IMR-90 (cell line): ENCODE data around the gene ABCC8. TPM values are rescaled to one million over a fixed set of nuclear protein-coding genes. Genes with fewer than 3 reads are reported as not detected.

Experiments used
- ATAC-seq: fragments of 200-7000 bp; cut with Tn5 transposase; 2 replicates; pipeline ENCODE4 v1.9.1; 2020; ENCODE audit warnings: low read depth, mild to moderate bottlenecking, moderate library complexity
- BruUV-seq: library from RNA; stranded (reverse); fragments of 400-500 nt; replicated peaks from 2 replicates; lab custom pipeline; 2021; lab: Mats Ljungman, UMichigan
- CTCF ChIA-PET: fragments of 300-600 bp; formaldehyde crosslinking; extraction: SDS; loops from one replicate; lab custom pipeline; 2021; ENCODE audit warnings: antibody characterized with exemption; lab: Yijun Ruan, JAX
- POLR2A ChIA-PET: fragments of 300-600 bp; sonication (Branson Sonifier 250); formaldehyde crosslinking; loops from one replicate; lab custom pipeline; 2022; ENCODE audit warnings: antibody characterized with exemption; ENCODE audit not compliant: unreplicated experiment; lab: Charles Lee
- DNase-seq: peaks from one replicate; pipeline ENCODE4 v3.0.0; 2013
- H2AFZ ChIP-seq: replicated peaks from 2 replicates; pipeline ENCODE3; 2013; ENCODE audit warnings: low read length, mild to moderate bottlenecking; ENCODE audit not compliant: poor library complexity
- H2AK5ac ChIP-seq: 2 replicates; pipeline ENCODE4 v1.6.1; 2013; ENCODE audit warnings: low read depth, low read length, inconsistent platforms
- H2AK9ac ChIP-seq: replicated peaks from 2 replicates; pipeline ENCODE3; 2013; ENCODE audit warnings: mild to moderate bottlenecking, low read depth, low read length, moderate library complexity; ENCODE audit not compliant: poor library complexity
- H2BK120ac ChIP-seq: 2 replicates; pipeline ENCODE4 v1.6.1; 2013; ENCODE audit warnings: low read depth, low read length, inconsistent platforms
- H2BK15ac ChIP-seq: 3 replicates; pipeline ENCODE4 v1.6.1; 2013; ENCODE audit warnings: low read depth, low read length, inconsistent platforms
- H2BK20ac ChIP-seq: 2 replicates; pipeline ENCODE4 v1.6.1; 2013; ENCODE audit warnings: low read depth, mild to moderate bottlenecking, inconsistent platforms, low read length, moderate library complexity
- H2BK5ac ChIP-seq: 2 replicates; pipeline ENCODE4 v1.6.1; 2013; ENCODE audit warnings: mild to moderate bottlenecking, low read depth, low read length, inconsistent platforms; ENCODE audit not compliant: poor library complexity, severe bottlenecking
- H3K14ac ChIP-seq: replicated peaks from 2 replicates; pipeline ENCODE4 v1.6.1; 2013; ENCODE audit warnings: low read depth, low read length, inconsistent platforms
- H3K18ac ChIP-seq: 2 replicates; pipeline ENCODE4 v1.6.1; 2013; ENCODE audit warnings: low read depth, low read length, control low read depth
- H3K23ac ChIP-seq: 2 replicates; pipeline ENCODE4 v1.6.1; 2013; ENCODE audit warnings: low read depth, low read length, inconsistent platforms
- H3K27ac ChIP-seq: 2 replicates; pipeline ENCODE4 v1.5.1; 2013; ENCODE audit warnings: mild to moderate bottlenecking, control low read depth, low read length; ENCODE audit not compliant: insufficient read depth
- H3K27me3 ChIP-seq: 2 replicates; pipeline ENCODE4 v1.6.1; 2013; ENCODE audit warnings: low read length; ENCODE audit not compliant: control insufficient read depth, insufficient read depth
- H3K36me3 ChIP-seq: 2 replicates; pipeline ENCODE4 v1.6.1; 2013; ENCODE audit warnings: low read length, mixed read lengths; ENCODE audit not compliant: control insufficient read depth, insufficient read depth
- H3K4ac ChIP-seq: 2 replicates; pipeline ENCODE4 v1.6.1; 2013; ENCODE audit warnings: low read depth, low read length, inconsistent platforms
- H3K4me1 ChIP-seq: 2 replicates; pipeline ENCODE4 v1.6.1; 2013; ENCODE audit warnings: low read length, mixed read lengths; ENCODE audit not compliant: control insufficient read depth, insufficient read depth
- H3K4me2 ChIP-seq: 2 replicates; pipeline ENCODE4 v1.6.1; 2013; ENCODE audit warnings: low read depth, mild to moderate bottlenecking, control low read depth, low read length, moderate library complexity
- H3K4me3 ChIP-seq: 2 replicates; pipeline ENCODE4 v1.5.1; 2013; ENCODE audit warnings: low read depth, mild to moderate bottlenecking, control low read depth, low read length, moderate library complexity; ENCODE audit not compliant: insufficient read depth
- H3K56ac ChIP-seq: 2 replicates; pipeline ENCODE4 v1.6.1; 2013; ENCODE audit warnings: low read length, inconsistent platforms; ENCODE audit not compliant: insufficient read depth; ENCODE audit errors: extremely low read depth
- H3K79me1 ChIP-seq, 2 experiments: 2 replicates each; pipeline ENCODE4 v1.6.1; 2013; ENCODE audit warnings: low read length in 2 of 2, inconsistent platforms in 1 of 2, low read depth in 1 of 2
- H3K9ac ChIP-seq: 2 replicates; pipeline ENCODE4 v1.6.1; 2013; ENCODE audit warnings: low read depth, low read length, control low read depth
- H3K9me1 ChIP-seq: 2 replicates; pipeline ENCODE4 v1.6.1; 2013; ENCODE audit warnings: low read length, inconsistent platforms; ENCODE audit not compliant: insufficient read depth
- H3K9me3 ChIP-seq: 2 replicates; pipeline ENCODE4 v1.6.1; 2013; ENCODE audit warnings: low read length; ENCODE audit not compliant: control insufficient read depth, insufficient read depth
- H4K20me1 ChIP-seq: 2 replicates; pipeline ENCODE4 v1.6.1; 2013; ENCODE audit warnings: low read length, inconsistent platforms; ENCODE audit not compliant: insufficient read depth
- H4K5ac ChIP-seq: 2 replicates; pipeline ENCODE4 v1.6.1; 2013; ENCODE audit warnings: mild to moderate bottlenecking, low read depth, low read length, control low read depth
- H4K8ac ChIP-seq, 2 experiments: 2 replicates each; pipeline ENCODE4 v1.6.1; 2013; ENCODE audit warnings: low read depth in 2 of 2, low read length in 2 of 2, control low read depth in 1 of 2, inconsistent platforms in 1 of 2
- H4K91ac ChIP-seq: 2 replicates; pipeline ENCODE4 v1.6.1; 2013; ENCODE audit warnings: low read depth, low read length, inconsistent platforms; ENCODE audit not compliant: insufficient read depth
- BHLHE40 ChIP-seq: fragments of 150-350 bp; IDR thresholded peaks from 2 replicates; pipeline ENCODE4 v1.6.1; 2016; ENCODE audit warnings: mild to moderate bottlenecking, low read depth, low read length
- CEBPB ChIP-seq: IDR thresholded peaks from 2 replicates; pipeline ENCODE4 v1.6.1; 2012; ENCODE audit warnings: low read depth, low read length, improper control_type of control experiment
- CTCF ChIP-seq: conservative IDR thresholded peaks from 2 replicates; pipeline ENCODE4 v1.5.1; 2012; ENCODE audit warnings: mild to moderate bottlenecking, low read depth, low read length, improper control_type of control experiment
- FOS ChIP-seq: fragments of 150-350 bp; IDR thresholded peaks from 2 replicates; pipeline ENCODE4 v1.6.1; 2016; ENCODE audit warnings: low read depth, low read length
- SMC3 ChIP-seq: fragments of 150-350 bp; IDR thresholded peaks from 2 replicates; pipeline ENCODE4 v1.6.1; 2016; ENCODE audit warnings: low read depth, mild to moderate bottlenecking, antibody characterized with exemption, low read length, moderate library complexity
- USF2 ChIP-seq: fragments of 150-350 bp; IDR thresholded peaks from 2 replicates; pipeline ENCODE4 v1.6.1; 2017; ENCODE audit warnings: mild to moderate bottlenecking, antibody characterized with exemption, low read length, low read depth
- WGBS, 2 experiments: methylation state at CpG; one replicate each; pipeline versions ENCODE4 v1.1.5 to v1.1.7; 2013; ENCODE audit warnings: missing lambda C conversion rate in 2 of 2; ENCODE audit not compliant: insufficient read length in 1 of 2; ENCODE audit errors: extremely low coverage in 2 of 2; 5-methylcytosine and 5-hydroxymethylcytosine counted together
- dilution Hi-C: fragments of 300-500 bp; cut with HindIII; formaldehyde crosslinking; loops from one replicate; pipeline ENCODE4 v1.14.3; 2018; ENCODE audit warnings: low sequenced_read_pairs; ENCODE audit not compliant: unreplicated experiment
- in situ Hi-C: fragments of 300-500 bp; cut with MboI; formaldehyde crosslinking; loops from 3 replicates; pipeline ENCODE4 v1.14.3; 2019; ENCODE audit warnings: low sequenced_read_pairs, inconsistent platforms, mixed read lengths
- intact Hi-C: fragments of 100-400 bp; cut with micrococcal nuclease; formaldehyde crosslinking; loops from 2 replicates; pipeline ENCODE4 v1.10.0; 2022
- polyA plus RNA-seq, 3 experiments: library from polyadenylated mRNA; depleted of rRNA; stranded (reverse); fragments of >200 nt; gene quantifications; 2 replicates each; pipeline ENCODE4 v1.2.3, GENCODE V29; 2012; ENCODE audit warnings: low replicate concordance in 1 of 3
- total RNA-seq: library from RNA; depleted of rRNA; stranded (reverse); fragments of >200 nt; gene quantifications from 2 replicates; pipeline ENCODE4 v1.2.3, GENCODE V29; 2012

The ABCC8 gene
- total and polyA plus RNA-seq, 2 of the 4 experiments (the other 2 are of a cell fraction) = not detected

- Histone ChIP-seq H3K56ac (no peak overlapping the region), H3K79me1 (peaks cover 0 to 4% of the 10 kb centered on the region in 2 experiments; a peak in 1 of 4 replicates), H3K27ac (no peak overlapping the region), H3K9me1 (no peaks in the 10 kb centered on the region), H3K9me3 (no peaks in the 10 kb centered on the region), H3K9ac (no peak overlapping the region), H3K27me3 (no peaks in the 10 kb centered on the region), H3K4me1 (peaks cover 2% of the 10 kb centered on the region), H4K5ac (no peak overlapping the region), H3K4me3 (no peak overlapping the region), H2BK120ac (no peak overlapping the region), H4K8ac (no peak overlapping the region), H3K36me3 (no peaks in the 10 kb centered on the region), H2AK5ac (no peak overlapping the region), H3K14ac (no peak overlapping the region), H4K20me1 (no peaks in the 10 kb centered on the region), H2AFZ (no peak overlapping the region), H3K18ac (no peak overlapping the region), H2BK20ac (no peak overlapping the region), H2BK15ac (no peak overlapping the region), H4K91ac (no peak overlapping the region), H3K4me2 (no peak overlapping the region), H3K4ac (no peak overlapping the region), H2AK9ac (no peak overlapping the region), H3K23ac (no peak overlapping the region), H2BK5ac (no peak overlapping the region)
- no peak for TF ChIP-seq CTCF
- TF ChIP-seq FOS = no peak
- TF ChIP-seq CEBPB = no peak
- no peak for TF ChIP-seq USF2
- no peak for TF ChIP-seq SMC3
- TF ChIP-seq BHLHE40 = no peak
- ChIA-PET POLR2A (no interaction called here), CTCF (no interaction called here)
- intact Hi-C loops (loop anchor here (2.0 to 5.0 kb wide), 2 partner anchors 36 to 73 kb away; partner anchors contain the start of gene NUCB2), dilution Hi-C loops (no loop called here), in situ Hi-C loops (no loop called here)
- WGBS, 2 experiments = no CpG with 5 or more reads among the region's 7 CpGs
- no TSS peak for BruUV-seq
- ATAC-seq (no peak), DNase-seq (no peak)
Measured at GRCh38 chr11:17350455-17351171, 126.0 kb downstream of the ABCC8 start.
